Keratinocyte (primary cell): ENCODE data around the gene TTN. TPM values are rescaled to one million over a fixed set of nuclear protein-coding genes. Genes with fewer than 3 reads are reported as not detected.

Experiments used
- DNase-seq: peaks from one replicate; pipeline ENCODE4 v3.0.0-alpha.2; 2011; ENCODE audit warnings: low read depth, missing footprints, low spot score
- FAIRE-seq: peaks from 2 replicates; lab custom pipeline; 2011; peaks lifted over from hg19 to GRCh38; lab: Jason Lieb, UNC
- H2AFZ ChIP-seq: 2 replicates; pipeline ENCODE4 v1.6.0; 2012; ENCODE audit warnings: low read length, control low read depth, inconsistent platforms; ENCODE audit not compliant: control insufficient read depth
- H3K27ac ChIP-seq: 2 replicates; pipeline ENCODE4 v1.5.1; 2011; ENCODE audit warnings: low read length; ENCODE audit not compliant: control insufficient read depth, insufficient read depth
- H3K27me3 ChIP-seq: 3 replicates; pipeline ENCODE4 v1.6.0; 2011; ENCODE audit warnings: low read length; ENCODE audit not compliant: control insufficient read depth, insufficient read depth; ENCODE audit errors: extremely low read depth
- H3K36me3 ChIP-seq, 2 experiments: 2 replicates in 1 of 2; 3 replicates in 1 of 2; pipeline ENCODE4 v1.5.1; 2011; ENCODE audit warnings: low read length in 2 of 2, mild to moderate bottlenecking in 1 of 2; ENCODE audit not compliant: control insufficient read depth in 2 of 2, insufficient read depth in 2 of 2; ENCODE audit errors: extremely low read depth in 1 of 2
- H3K4me1 ChIP-seq: 3 replicates; pipeline ENCODE4 v1.5.1; 2011; ENCODE audit warnings: low read length; ENCODE audit not compliant: control insufficient read depth, insufficient read depth; ENCODE audit errors: extremely low read depth
- H3K4me2 ChIP-seq: 3 replicates; pipeline ENCODE4 v1.6.0; 2011; ENCODE audit warnings: low read depth, low read length; ENCODE audit not compliant: control insufficient read depth, insufficient read depth; ENCODE audit errors: extremely low read depth
- H3K4me3 ChIP-seq, 3 experiments: fragments of 200-600 bp in 1 of 3; sonication (generic) in 1 of 3; 2 replicates in 2 of 3; 3 replicates in 1 of 3; pipeline ENCODE4 v1.5.1; 2011 to 2016; ENCODE audit warnings: low read length in 3 of 3, mild to moderate bottlenecking in 3 of 3, control low read depth in 2 of 3, inconsistent platforms in 1 of 3, low read depth in 1 of 3, mixed read lengths in 1 of 3, mixed run types in 1 of 3, moderate library complexity in 1 of 3; ENCODE audit not compliant: control insufficient read depth in 2 of 3, insufficient read depth in 2 of 3; ENCODE audit errors: extremely low read depth in 1 of 3
- H3K79me2 ChIP-seq: 2 replicates; pipeline ENCODE4 v1.6.0; 2012; ENCODE audit warnings: low read length; ENCODE audit not compliant: control insufficient read depth, insufficient read depth
- H3K9ac ChIP-seq: 3 replicates; pipeline ENCODE4 v1.6.0; 2011; ENCODE audit warnings: low read length; ENCODE audit not compliant: control insufficient read depth, insufficient read depth; ENCODE audit errors: extremely low read depth
- H3K9me1 ChIP-seq: 3 replicates; pipeline ENCODE4 v1.6.0; 2011; ENCODE audit warnings: low read length; ENCODE audit not compliant: control insufficient read depth, insufficient read depth; ENCODE audit errors: extremely low read depth
- H3K9me3 ChIP-seq: 2 replicates; pipeline ENCODE4 v1.5.1; 2012; ENCODE audit warnings: low read depth, low read length; ENCODE audit not compliant: control insufficient read depth
- H4K20me1 ChIP-seq: 3 replicates; pipeline ENCODE4 v1.6.0; 2011; ENCODE audit warnings: low read length; ENCODE audit not compliant: control insufficient read depth, insufficient read depth; ENCODE audit errors: extremely low read depth
- EZH2 ChIP-seq: IDR thresholded peaks from one replicate; pipeline ENCODE4 v1.6.1; 2012; ENCODE audit warnings: inconsistent platforms, mild to moderate bottlenecking, low read length, moderate library complexity
- dilution Hi-C: fragments of 300-500 bp; cut with MboI; formaldehyde crosslinking; loops from one replicate; pipeline ENCODE4 v1.7.0; 2020; ENCODE audit warnings: low sequenced_read_pairs; ENCODE audit not compliant: extremely low pct_ligation_motif_present
- polyA plus RNA-seq, 5 experiments: library from polyadenylated mRNA; depleted of rRNA in 3 of 5; stranded (reverse) in 3 of 5; stranded (forward) in 1 of 5; unstranded in 1 of 5; fragments of >200 nt; gene quantifications; 1 replicate in 1 of 5; 2 replicates in 3 of 5; 3 replicates in 1 of 5; pipeline versions ENCODE4 v1.2.1 to v1.2.3, GENCODE V29; 2011 to 2012; ENCODE audit warnings: missing spikeins in 2 of 5, low read depth in 1 of 5, low replicate concordance in 1 of 5
- TF ChIP-seq, protein P1 (sequence below), 3 experiments: IDR thresholded peaks in 1 of 3; conservative IDR thresholded peaks in 1 of 3; optimal IDR thresholded peaks in 1 of 3; 2 replicates in 2 of 3; 3 replicates in 1 of 3; pipeline versions ENCODE3 to v1.5.1; 2011; ENCODE audit warnings: low read length in 3 of 3, mild to moderate bottlenecking in 3 of 3, moderate library complexity in 2 of 3, control low read depth in 1 of 3, inconsistent platforms in 1 of 3; ENCODE audit not compliant: insufficient read depth in 2 of 3; ENCODE audit errors: extremely low read depth in 1 of 3

TTN gene
- polyA plus RNA-seq, 1 donor (not counting 4 experiments of a cell fraction or from before 2014, with no cell fraction given), result 0.01 TPM

DNA sequence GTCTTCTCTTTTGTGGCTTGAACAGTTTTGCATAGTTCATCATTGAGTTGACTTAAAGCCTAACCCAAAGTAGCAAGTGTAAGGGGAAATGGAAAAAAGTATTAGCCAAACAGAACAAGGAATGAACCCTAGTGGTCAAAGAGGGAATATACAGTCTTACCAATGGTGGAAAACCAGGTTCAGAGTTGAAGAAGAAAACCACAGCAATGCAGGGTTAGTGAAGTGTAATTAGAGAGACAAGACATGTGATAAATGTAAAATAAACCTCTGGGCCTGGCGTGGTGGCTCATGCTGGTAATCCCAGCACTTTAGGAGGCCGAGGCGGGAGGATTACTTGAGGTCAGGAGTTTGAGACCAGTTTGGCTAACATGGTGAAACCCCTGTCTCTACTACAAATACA lies 2.4 kb downstream of the TTN start:
- H3K9me3 ChIP-seq, result no peaks in the 10 kb centered on the region
- no peaks in the 10 kb centered on the region for H3K79me2 ChIP-seq
- no peak overlapping the region for H3K27ac ChIP-seq
- H3K36me3 ChIP-seq, result no peaks in the 10 kb centered on the region
- H3K27me3 ChIP-seq, result no peaks in the 10 kb centered on the region
- DNase-seq (no peak), FAIRE-seq (no peak)
- TF ChIP-seq EZH2, result no peak
- TF ChIP-seq, protein P1, sequence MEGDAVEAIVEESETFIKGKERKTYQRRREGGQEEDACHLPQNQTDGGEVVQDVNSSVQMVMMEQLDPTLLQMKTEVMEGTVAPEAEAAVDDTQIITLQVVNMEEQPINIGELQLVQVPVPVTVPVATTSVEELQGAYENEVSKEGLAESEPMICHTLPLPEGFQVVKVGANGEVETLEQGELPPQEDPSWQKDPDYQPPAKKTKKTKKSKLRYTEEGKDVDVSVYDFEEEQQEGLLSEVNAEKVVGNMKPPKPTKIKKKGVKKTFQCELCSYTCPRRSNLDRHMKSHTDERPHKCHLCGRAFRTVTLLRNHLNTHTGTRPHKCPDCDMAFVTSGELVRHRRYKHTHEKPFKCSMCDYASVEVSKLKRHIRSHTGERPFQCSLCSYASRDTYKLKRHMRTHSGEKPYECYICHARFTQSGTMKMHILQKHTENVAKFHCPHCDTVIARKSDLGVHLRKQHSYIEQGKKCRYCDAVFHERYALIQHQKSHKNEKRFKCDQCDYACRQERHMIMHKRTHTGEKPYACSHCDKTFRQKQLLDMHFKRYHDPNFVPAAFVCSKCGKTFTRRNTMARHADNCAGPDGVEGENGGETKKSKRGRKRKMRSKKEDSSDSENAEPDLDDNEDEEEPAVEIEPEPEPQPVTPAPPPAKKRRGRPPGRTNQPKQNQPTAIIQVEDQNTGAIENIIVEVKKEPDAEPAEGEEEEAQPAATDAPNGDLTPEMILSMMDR (optimal IDR thresholded peaks at IDR 0.05 in 1 of 3, IDR thresholded peaks at IDR 0.05 in 1 of 3, conservative IDR thresholded peaks at IDR 0.05 in 1 of 3; ENCODE audit: extremely low read depth in 1 of 3, insufficient read depth in 2 of 3, low read length in 3 of 3), result peak in 2 of 3 experiments; percentile 60 to 69
- H4K20me1 ChIP-seq, result no peaks in the 10 kb centered on the region
- H3K9me1 ChIP-seq, result no peaks in the 10 kb centered on the region
- no peak overlapping the region for H3K4me2 ChIP-seq
- no peak overlapping the region for H3K4me3 ChIP-seq
- H3K4me1 ChIP-seq, result no peaks in the 10 kb centered on the region
- H2AFZ ChIP-seq, result no peak overlapping the region
- no peak overlapping the region for H3K9ac ChIP-seq
- dilution Hi-C loops, result loop anchor here (25.0 kb wide), 1 partner anchor 108 kb away; no protein-coding TSS in a partner anchor

GRCh38 chr2:178800510-178800909 lies 6.7 kb downstream of the TTN start:
- no peak for FAIRE-seq
- Histone ChIP-seq H4K20me1 (no peaks in the 10 kb centered on the region), H3K4me2 (no peak overlapping the region), H3K36me3 (no peaks in the 10 kb centered on the region), H3K4me1 (no peaks in the 10 kb centered on the region), H2AFZ (no peak overlapping the region), H3K27ac (no peak overlapping the region), H3K9me1 (no peaks in the 10 kb centered on the region), H3K9me3 (no peaks in the 10 kb centered on the region), H3K4me3 (no peak overlapping the region), H3K9ac (no peak overlapping the region), H3K79me2 (no peaks in the 10 kb centered on the region), H3K27me3 (peaks cover 3% of the 10 kb centered on the region)
- DNase-seq, result no peak
- TF ChIP-seq, protein P1 (optimal IDR thresholded peaks at IDR 0.05 in 1 of 3, IDR thresholded peaks at IDR 0.05 in 1 of 3, conservative IDR thresholded peaks at IDR 0.05 in 1 of 3; ENCODE audit: extremely low read depth in 1 of 3, insufficient read depth in 2 of 3, low read length in 3 of 3), result no peak
- no peak for TF ChIP-seq EZH2
- dilution Hi-C loops, result loop anchor here (25.0 kb wide), 1 partner anchor 112 kb away; no protein-coding TSS in a partner anchor
